GM18907 (cell line): Measurements from ENCODE around the gene ZBTB47.

ENCODE experiments used
- ATAC-seq: cut with Tn5 transposase; IDR thresholded peaks from one replicate; pipeline ENCODE4 v1.9.1; 2021; ENCODE audit warnings: mild to moderate bottlenecking, moderate library complexity; ENCODE audit not compliant: unreplicated experiment

Gene ZBTB47

GRCh38 chr3:42711491-42712343 lies 58.2 kb downstream of the ZBTB47 start:
- no peak for ATAC-seq

- no peak for ATAC-seq
Measured at GRCh38 chr3:42712344-42712648, 58.8 kb downstream of the ZBTB47 start.

- ATAC-seq = no peak
Measured at GRCh38 chr3:42712688-42713372, 59.3 kb downstream of the ZBTB47 start.

- ATAC-seq = no peak
Measured at GRCh38 chr3:42713747-42714146, 60.2 kb downstream of the ZBTB47 start.

- no peak for ATAC-seq
Measured at GRCh38 chr3:42714171-42714852, 60.8 kb downstream of the ZBTB47 start.
